HG02798 (cell line): Measurements from ENCODE around the gene VPS16.
A peak's percentile ranks its signal among the peaks of the same experiment; 100 is the strongest.

Source experiments
- ATAC-seq: cut with Tn5 transposase; IDR thresholded peaks from one replicate; pipeline ENCODE4 v1.9.1; 2021; ENCODE audit warnings: mild to moderate bottlenecking; ENCODE audit not compliant: unreplicated experiment, poor library complexity

Gene VPS16

GRCh38 chr20:2833761-2834160 is 6.8 kb upstream of the VPS16 start:
- ATAC-seq, result no peak

GRCh38 chr20:2834401-2835110 is 6.0 kb upstream of the VPS16 start:
- no peak for ATAC-seq

DNA sequence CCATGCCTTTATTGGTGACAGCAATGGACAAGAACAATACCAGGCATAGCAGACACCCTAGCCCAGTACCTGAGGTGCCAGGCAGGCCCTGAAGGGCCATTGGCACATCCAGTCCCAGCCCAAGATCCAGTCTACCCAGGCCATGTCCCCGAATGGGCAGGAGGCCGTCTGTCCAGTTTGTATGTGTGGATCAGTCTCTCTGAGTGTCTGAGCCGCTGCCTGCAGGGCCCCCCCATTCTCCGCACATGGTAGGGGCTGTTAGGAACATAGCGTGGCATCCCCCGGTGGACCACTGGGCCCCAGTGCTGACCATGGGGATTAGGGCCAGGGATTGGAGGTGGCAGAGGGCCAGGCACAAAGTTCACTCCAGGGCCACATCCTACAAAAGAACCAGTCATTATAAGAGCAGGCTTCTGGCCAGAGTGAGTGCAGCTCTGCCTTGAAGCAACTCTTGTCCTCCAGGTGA is 5.2 kb upstream of the VPS16 start:
- ATAC-seq, result no peak

DNA sequence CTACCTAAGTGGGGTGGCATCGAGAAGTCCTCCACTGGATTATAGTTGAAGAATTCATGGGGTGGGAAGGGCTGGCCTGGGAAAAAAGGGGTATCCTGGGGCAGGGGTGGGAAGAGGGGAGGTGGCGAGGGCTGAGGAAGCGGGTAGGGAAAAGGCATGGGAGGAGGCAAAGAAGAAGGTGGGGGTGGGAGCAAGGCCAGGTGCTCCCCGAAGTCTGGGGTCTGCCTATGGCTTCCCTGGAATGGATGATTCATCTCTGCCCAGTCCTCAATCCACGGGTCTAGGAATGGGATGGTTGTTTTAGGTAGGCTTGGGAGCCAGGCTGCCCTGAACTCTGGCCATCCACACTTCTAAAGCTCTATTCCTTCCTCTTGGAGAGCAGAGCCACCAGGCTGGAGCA is 4.5 kb upstream of the VPS16 start:
- ATAC-seq, result no peak

- ATAC-seq, result no peak
Measured at GRCh38 chr20:2837221-2837960, 3.2 kb upstream of the VPS16 start.

- ATAC-seq, result no peak
Measured at GRCh38 chr20:2838170-2838797, 2.3 kb upstream of the VPS16 start.

- no peak for ATAC-seq
Measured at GRCh38 chr20:2838847-2839671, 1.5 kb upstream of the VPS16 start.

DNA sequence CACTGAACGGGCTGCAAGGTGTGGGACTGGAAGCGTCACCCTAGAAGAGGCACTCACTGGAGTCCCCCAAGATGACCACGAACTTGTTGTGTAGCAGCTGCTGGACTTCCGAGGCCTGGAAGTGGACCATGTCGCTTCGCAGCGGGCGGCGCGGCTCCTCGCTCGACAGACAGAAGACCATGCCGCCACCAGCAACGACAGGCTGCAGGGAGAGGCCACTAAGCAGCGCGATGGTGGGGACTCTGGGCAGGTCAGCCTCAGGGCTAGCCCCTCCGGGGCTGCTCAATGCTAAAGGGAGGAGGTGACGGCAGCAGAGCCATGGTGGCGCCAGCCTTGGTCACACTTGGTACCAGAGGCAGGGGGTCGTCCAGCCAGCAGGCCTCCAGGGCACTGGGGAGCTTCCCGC is 810 bp upstream of the VPS16 start:
- no peak for ATAC-seq

DNA sequence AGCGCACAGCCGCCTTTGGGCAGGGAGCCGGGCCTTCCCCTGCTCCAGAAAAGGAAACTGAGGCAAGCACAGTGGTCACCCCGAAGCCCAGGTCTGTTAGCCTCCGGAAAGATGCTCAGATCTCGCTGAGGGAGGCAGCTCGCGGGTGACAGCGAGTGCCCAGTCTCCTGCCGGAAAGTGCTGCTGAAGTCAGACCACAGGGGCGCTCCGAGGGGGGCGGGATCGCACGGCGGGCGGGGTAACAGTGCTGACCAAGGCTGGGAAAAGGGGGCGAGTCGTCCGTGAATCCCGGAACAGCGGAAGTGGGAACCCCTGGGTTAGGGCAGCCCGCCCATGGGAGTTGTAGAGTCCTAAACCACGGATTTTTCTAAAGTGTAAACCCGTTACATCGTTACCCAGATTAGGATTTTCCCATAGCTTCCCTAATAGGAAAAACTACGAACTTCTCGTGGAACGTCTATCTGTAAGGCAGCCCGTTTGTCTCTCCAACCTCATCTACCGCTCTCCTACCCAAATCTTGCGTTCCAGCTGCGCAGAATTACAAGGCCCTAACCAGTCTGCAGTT is 504 bp downstream of the VPS16 start:
- peak; percentile 32 for ATAC-seq

GRCh38 chr20:2845607-2846006 is 5.1 kb downstream of the VPS16 start:
- no peak for ATAC-seq

GRCh38 chr20:2846698-2847097 is 6.2 kb downstream of the VPS16 start:
- ATAC-seq, result no peak

- ATAC-seq, result no peak
Measured at GRCh38 chr20:2847802-2848201, 7.3 kb downstream of the VPS16 start.

DNA sequence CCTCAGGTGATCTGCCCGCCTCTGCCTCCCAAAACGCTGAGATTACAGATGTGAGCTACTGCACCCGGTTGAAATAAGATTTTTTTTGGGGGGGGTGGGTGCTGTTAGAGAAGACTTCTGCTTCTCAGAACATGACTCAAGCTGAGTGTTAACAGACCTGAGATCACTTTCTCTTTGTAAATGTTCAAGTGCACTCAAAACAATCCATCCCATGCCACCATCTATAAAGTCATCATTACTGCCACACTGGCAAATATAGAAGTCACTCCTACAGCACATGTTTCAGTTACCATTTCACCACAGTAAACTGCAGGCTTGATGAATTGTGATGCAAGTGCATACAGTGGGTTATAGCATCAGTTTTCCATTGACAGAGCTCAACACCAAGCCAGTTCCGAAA is 9.0 kb downstream of the VPS16 start:
- ATAC-seq, result no peak

- ATAC-seq, result no peak
Measured at GRCh38 chr20:2851086-2851485, 10.5 kb downstream of the VPS16 start.

DNA sequence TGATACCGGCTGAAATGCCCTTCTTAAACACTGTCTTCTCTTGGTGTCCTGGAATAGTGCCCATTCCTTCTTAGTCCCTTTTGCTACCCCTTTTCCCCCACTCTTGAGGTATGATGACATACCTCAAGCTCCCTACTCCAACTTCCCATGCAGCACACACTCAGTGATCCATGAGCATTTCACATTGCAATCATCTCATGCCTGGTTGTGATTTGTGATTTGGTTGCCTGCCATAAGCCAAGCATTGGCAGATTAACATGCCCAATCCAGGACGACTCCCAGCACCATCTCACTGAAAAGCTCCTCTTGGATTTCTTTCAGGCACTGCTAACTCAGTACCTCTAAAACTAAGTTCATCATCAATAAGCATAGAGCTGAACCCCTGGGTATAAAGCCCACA is 18.0 kb downstream of the VPS16 start:
- no peak for ATAC-seq

DNA sequence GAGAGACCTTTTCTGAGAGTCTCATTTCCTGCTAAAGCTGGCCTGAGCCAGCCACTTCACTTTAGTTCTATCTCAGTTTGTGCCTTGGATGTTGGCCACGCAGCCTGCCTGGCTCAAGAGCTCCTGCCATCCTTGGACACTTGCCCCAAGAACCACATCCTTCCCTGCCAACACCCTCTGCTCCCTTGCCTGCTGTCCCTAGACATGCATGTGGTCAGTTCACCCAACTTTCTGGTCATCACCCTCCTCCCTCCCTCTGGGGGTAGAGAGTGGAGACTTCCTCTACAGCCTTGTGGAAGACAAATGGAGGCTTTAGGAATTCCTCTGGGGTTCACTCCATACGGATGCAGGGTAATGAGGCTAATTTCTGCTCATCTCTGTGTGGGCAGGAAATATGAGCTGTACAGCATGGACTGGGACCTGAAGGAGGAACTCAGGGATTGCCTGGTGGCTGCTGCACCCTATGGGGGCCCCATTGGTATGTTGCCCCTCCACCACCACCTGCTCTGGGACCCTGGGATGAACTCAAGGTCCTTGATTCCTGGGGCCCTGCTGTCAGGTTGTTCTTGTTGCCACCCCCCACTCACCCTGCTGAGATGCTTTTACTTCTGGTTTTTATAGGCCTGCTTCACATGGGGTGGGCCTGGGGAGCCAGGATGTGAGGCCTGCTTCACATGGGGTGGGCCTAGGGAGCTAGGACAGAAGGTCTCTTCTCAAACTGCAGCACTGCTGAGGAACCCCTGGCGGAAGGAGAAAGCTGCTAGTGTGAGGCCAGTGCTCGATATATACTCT is 19.0 kb downstream of the VPS16 start:
- no peak for ATAC-seq

DNA sequence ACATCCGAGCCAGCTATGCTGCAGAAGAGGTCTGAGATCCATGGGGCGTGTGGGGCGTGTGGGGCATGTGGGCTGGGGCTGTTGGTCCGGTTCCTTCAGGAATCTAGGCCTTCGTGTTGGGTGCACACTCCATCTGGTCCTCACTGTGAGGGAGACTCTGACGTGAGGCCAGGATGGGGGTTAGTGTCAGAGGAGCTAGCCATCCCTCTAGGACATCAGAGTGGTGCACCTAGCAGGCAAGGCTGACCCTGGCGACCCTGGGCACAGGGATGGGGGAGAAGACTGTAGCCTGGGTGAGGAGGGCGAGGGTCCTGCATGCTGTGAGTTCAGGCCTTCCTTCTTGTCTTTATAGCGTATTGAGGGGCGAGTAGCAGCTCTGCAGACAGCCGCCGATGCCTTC is 24.1 kb downstream of the VPS16 start:
- no peak for ATAC-seq

DNA sequence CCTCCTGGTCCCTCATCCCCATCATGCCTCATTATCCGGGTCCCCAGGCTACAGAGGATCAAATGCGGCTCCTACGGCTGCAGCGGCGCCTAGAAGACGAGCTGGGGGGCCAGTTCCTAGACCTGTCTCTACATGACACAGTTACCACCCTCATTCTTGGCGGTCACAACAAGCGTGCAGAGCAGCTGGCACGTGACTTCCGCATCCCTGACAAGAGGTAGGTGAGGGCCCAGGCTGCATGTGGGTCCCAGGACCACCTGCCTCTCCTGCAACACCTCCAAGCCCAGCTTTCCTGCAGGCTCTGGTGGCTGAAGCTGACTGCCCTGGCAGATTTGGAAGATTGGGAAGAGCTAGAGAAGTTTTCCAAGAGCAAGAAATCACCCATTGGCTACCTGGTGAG is 24.6 kb downstream of the VPS16 start:
- ATAC-seq, result no peak

- ATAC-seq, result no peak
Measured at GRCh38 chr20:2865630-2866029, 25.1 kb downstream of the VPS16 start.

DNA sequence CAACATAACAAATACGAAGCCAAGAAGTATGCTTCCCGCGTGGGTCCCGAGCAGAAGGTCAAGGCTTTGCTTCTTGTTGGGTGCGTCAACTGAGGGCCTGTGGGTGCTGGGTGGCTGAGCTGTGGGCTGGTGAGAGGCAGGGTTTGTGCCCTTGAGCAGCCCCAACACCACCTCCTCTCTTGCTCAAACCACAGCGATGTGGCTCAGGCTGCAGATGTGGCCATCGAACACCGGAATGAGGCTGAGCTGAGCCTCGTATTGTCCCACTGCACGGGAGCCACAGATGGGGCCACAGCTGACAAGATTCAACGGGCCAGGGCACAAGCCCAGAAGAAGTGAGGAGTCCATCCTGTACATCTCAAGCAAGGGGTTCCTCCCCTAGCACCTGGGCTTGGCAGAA is 25.7 kb downstream of the VPS16 start:
- no peak for ATAC-seq
